Naive thymus-derived CD8-positive, alpha-beta T cell (primary cell): ENCODE results near the gene SLFN12L. TPM values are rescaled to one million over a fixed set of nuclear protein-coding genes. Genes with fewer than 3 reads are reported as not detected.
"Not testable (repeated sequence)": the region's sequence is repeated elsewhere in the genome, so short reads cannot be mapped to it uniquely, and the experiment has no call there.

Source experiments
- ATAC-seq, 2 donors: fragments of 150-1000 bp; cut with Tn5 transposase in 1 of 2; sonication (Bioruptor Pico), chemical (Tn5 transposase) in 1 of 2; 1 replicate in 1 of 2; 2 replicates in 1 of 2; pipeline ENCODE4 v1.10.0; 2021; ENCODE audit warnings: mild to moderate bottlenecking in 2 of 2, moderate library complexity in 2 of 2
- POLR2A ChIA-PET: fragments of 350-600 bp; sonication (Branson Sonifier 250); formaldehyde crosslinking; loops from one replicate; lab custom pipeline; 2021; ENCODE audit warnings: antibody characterized with exemption; lab: Charles Lee
- DNase-seq, 10 donors: peaks; one replicate each; pipeline versions ENCODE4 v3.0.0 to v3.0.0-alpha.2; 2020 to 2022
- H3K27ac Mint-ChIP-seq, 10 donors: one replicate each; pipeline ENCODE4 v1.8.0; 2020 to 2022; ENCODE audit warnings: mild to moderate bottlenecking in 10 of 10, mixed read lengths in 10 of 10, moderate library complexity in 4 of 10, inconsistent platforms in 1 of 10
- H3K27me3 Mint-ChIP-seq, 5 donors: one replicate each; pipeline ENCODE4 v1.8.0; 2021 to 2022; ENCODE audit warnings: mixed read lengths in 5 of 5
- H3K36me3 Mint-ChIP-seq, 3 donors: one replicate each; pipeline ENCODE4 v1.8.0; 2020 to 2022; ENCODE audit warnings: mixed read lengths in 3 of 3, mild to moderate bottlenecking in 2 of 3, inconsistent platforms in 1 of 3
- H3K4me1 Mint-ChIP-seq, 4 donors: one replicate each; pipeline ENCODE4 v1.8.0; 2021 to 2022; ENCODE audit warnings: mixed read lengths in 4 of 4
- H3K4me3 Mint-ChIP-seq, 10 donors: one replicate each; pipeline ENCODE4 v1.8.0; 2020 to 2022; ENCODE audit warnings: mild to moderate bottlenecking in 10 of 10, mixed read lengths in 10 of 10, moderate library complexity in 6 of 10, inconsistent platforms in 1 of 10
- H3K9me3 Mint-ChIP-seq, 9 donors: one replicate each; pipeline ENCODE4 v1.8.0; 2020 to 2022; ENCODE audit warnings: mixed read lengths in 9 of 9, mild to moderate bottlenecking in 3 of 9, inconsistent platforms in 1 of 9, moderate library complexity in 1 of 9
- polyA plus RNA-seq, 3 donors: library from polyadenylated mRNA; unstranded; fragments of 300-500 nt; fragmentation: Illumina TruSeq; gene quantifications; one replicate each; pipeline ENCODE4 v1.2.3, GENCODE V29; 2021
- total RNA-seq, 8 experiments: library from RNA in 2 of 8; stranded (reverse) in 2 of 8; gene quantifications; one replicate each; pipeline ENCODE4 v1.2.3 and lab custom pipeline; 2021 to 2026

SLFN12L gene
- total and polyA plus RNA-seq, 5 experiments from 2014 or later: 9.6 to 51.1 (median 12.3) TPM

DNA sequence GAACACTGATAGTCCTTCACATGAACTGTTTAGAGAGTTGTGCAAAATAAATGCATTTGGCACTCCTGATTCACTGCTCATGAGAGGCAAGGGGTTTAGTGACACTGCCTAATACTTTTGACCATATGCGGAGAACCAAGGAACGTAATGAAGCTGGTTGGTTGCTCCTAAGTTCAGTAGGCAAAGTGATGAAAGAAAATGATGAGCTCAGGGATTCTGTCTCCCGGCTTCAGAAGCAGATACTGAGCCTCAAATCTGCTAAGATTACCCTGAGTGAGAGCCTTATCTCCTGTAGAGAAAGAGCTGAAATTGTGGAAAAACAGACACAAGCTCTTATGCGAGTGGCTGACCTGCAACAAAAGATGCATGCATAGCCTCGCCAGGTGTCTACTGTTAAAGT lies 83.4 kb downstream of the SLFN12L start:
- not testable (repeated sequence) for H3K27me3 Mint-ChIP-seq, H3K4me3 Mint-ChIP-seq, ATAC-seq, DNase-seq, H3K4me1 Mint-ChIP-seq
- H3K9me3 Mint-ChIP-seq: peaks cover 3 to 34% (median 23%) of the 10 kb centered on the region in 9 donors
- POLR2A ChIA-PET: interaction anchor here (0.5 kb wide), 1 partner anchor 23 kb away, joined by 3 read pairs; no protein-coding TSS in a partner anchor
- peaks cover 0 to 21% (median 8%) of the 10 kb centered on the region in 3 donors for H3K36me3 Mint-ChIP-seq
- peak overlapping the region in 1 of 10 donors; percentile 19 for H3K27ac Mint-ChIP-seq

DNA sequence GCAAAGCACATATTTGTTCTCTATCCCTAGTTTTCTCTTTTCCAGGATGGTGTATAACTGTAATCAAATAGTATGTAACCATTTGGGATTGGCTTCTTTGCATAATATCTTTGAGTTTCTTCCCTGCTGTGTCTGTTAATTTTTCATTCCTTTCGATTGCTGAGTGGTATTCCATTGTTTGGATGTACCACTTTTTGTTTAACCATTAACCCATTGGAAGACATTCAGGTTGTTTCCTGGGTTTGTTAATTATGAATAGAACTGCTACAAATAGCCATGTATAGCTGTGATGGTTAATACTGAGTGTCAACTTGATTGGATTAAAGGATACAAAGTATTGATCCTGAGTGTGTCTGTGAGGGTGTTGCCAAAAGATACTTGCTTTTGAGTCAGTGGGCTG lies 84.3 kb downstream of the SLFN12L start:
- no peak for ATAC-seq
- peaks cover under 1 to 26% (median 17%) of the 10 kb centered on the region in 9 donors for H3K9me3 Mint-ChIP-seq
- H3K4me1 Mint-ChIP-seq: peaks cover 1 to 12% (median 5%) of the 10 kb centered on the region in 4 donors
- peaks cover 0 to 14% (median 2%) of the 10 kb centered on the region in 3 donors for H3K36me3 Mint-ChIP-seq
- no peak for DNase-seq
- POLR2A ChIA-PET: interaction anchor here (0.6 kb wide), 1 partner anchor 84 kb away, joined by 3 read pairs; the partner anchor contains the start of gene SLFN12L
- no peaks in the 10 kb centered on the region for H3K27me3 Mint-ChIP-seq
- peak overlapping the region in 4 of 10 donors; percentile 25 to 72 (median 48) for H3K27ac Mint-ChIP-seq
- H3K4me3 Mint-ChIP-seq: no peak overlapping the region

DNA sequence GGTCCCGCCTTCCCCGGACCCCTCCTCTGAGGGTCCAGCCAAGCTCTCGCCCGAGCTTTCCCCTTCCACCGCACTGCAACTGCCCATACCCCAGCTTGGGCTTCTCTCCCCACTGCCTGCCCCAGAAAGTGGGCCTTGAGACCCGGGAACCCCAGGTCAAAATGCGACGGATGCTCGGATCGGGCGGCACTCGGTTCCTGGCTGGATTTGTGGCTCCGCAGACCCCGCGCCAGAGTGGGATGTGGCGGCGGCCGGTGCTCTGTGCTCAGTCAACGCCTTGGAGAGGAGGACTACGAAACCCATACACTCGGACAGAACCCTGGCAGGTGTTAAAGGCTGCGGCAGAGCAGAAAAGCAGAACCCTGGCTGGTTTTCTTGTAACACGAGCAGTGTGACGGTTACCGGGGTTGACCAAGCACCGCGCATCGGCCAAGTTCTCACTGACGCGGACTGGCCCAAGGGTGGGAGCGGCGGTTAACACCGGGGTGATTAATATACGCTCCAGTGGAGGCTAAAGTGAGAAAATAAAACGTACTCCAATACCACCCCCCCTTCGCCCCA lies 88.0 kb downstream of the SLFN12L start:
- H3K4me3 Mint-ChIP-seq: peak overlapping the region; percentile 20 to 88 (median 73)
- peaks cover 0 to 12% (median 0%) of the 10 kb centered on the region in 3 donors for H3K36me3 Mint-ChIP-seq
- peak overlapping the region in 9 of 10 donors; percentile 48 to 94 (median 84) for H3K27ac Mint-ChIP-seq
- H3K4me1 Mint-ChIP-seq: peaks cover 2 to 28% (median 17%) of the 10 kb centered on the region in 4 donors
- POLR2A ChIA-PET: interaction anchor here (0.7 to 2.8 kb wide), 4 partner anchors 10 to 72 kb away, joined by 5 to 30 read pairs (median 12); no protein-coding TSS in a partner anchor
- H3K27me3 Mint-ChIP-seq: no peaks in the 10 kb centered on the region
- DNase-seq (no peak), ATAC-seq (no peak)
- H3K9me3 Mint-ChIP-seq: peaks cover 0 to under 1% (median 0%) of the 10 kb centered on the region in 9 donors

DNA sequence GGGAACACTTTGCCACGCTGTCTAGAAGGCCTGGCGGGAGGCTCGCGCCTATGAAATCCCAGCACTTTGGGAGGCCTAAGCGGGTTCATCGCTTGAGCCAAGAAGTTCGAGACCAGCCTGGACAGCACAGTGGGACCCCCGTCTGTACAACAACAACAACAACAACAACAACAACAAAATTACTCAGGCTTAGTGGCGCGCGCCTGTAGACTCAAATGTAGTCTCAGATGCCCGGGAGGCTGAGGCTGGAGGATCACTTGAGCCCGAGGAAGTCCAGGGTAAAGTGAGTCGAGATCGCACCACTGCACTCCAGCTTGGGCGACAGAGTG lies 88.6 kb downstream of the SLFN12L start:
- Mint-ChIP-seq H3K9me3 (no peaks in the 10 kb centered on the region), H3K27me3 (no peaks in the 10 kb centered on the region), H3K4me3 (peak overlapping the region; percentile 77 to 92 (median 86)), H3K4me1 (peaks cover 2 to 28% (median 17%) of the 10 kb centered on the region in 4 donors), H3K27ac (peak overlapping the region; percentile 82 to 94 (median 92)), H3K36me3 (peaks cover 0 to 18% (median 0%) of the 10 kb centered on the region in 3 donors)
- no peak for ATAC-seq
- no peak for DNase-seq
- POLR2A ChIA-PET: interaction anchor here (0.7 to 2.8 kb wide), 14 partner anchors 10 to 136 kb away, joined by 3 to 30 read pairs (median 8); partner anchors contain the start of gene SLFN11

DNA sequence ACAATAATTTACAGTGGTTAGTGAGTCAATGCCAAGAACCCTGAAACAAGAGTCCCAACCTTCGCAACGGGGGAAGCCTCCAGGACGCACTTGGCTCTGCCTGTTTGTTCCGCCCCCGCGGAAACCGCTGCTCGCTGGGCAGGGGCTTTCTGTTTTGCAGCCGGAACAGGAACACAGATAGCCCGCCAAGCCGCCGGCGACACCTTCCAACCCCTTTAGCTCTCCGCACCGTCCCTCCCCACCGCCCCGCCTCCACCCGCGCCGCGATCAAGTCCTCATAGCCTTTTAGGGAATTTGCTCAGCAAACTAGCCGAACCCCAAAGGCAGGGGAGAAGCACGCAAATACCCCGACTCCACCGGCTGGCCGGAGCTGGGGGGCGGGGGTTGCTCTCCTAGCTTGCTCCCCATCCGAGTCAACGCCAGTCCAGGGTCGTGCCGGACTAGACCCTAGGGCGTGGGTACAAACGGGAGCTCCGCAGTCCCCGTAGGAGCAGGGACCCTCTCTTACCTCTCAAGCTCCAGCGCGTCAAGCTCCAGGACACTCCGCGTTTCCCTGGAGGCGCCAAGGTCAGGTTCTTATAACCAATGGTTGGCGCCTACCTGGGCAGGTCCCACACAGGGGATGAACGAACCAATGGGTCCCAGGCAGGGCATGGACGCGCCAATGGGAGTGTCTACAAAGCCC lies 89.1 kb downstream of the SLFN12L start, which contains the start of gene SLFN13:
SLFN13 (minus strand) TSS at position 553 of the 685 bp plus-strand sequence. CDS start 3,086 bp downstream, outside the sequence.
- Mint-ChIP-seq H3K27ac (peak within 1 kb of the TSS; percentile 82 to 94 (median 92)), H3K4me3 (peak within 1 kb of the TSS; percentile 77 to 92 (median 86)), H3K36me3 (peaks cover 0 to 23% (median 0%) of the 10 kb centered on the region in 3 donors), H3K4me1 (peaks cover 2 to 28% (median 17%) of the 10 kb centered on the region in 4 donors), H3K27me3 (no peaks in the 10 kb centered on the region), H3K9me3 (no peaks in the 10 kb centered on the region)
- peak; percentile 96 to 97 for ATAC-seq
- DNase-seq: peak; percentile 68 to 90 (median 80)
- POLR2A ChIA-PET: interaction anchor here (0.6 to 2.8 kb wide), 14 partner anchors 11 to 213 kb away, joined by 3 to 30 read pairs (median 7); partner anchors contain the start of gene SLFN11

DNA sequence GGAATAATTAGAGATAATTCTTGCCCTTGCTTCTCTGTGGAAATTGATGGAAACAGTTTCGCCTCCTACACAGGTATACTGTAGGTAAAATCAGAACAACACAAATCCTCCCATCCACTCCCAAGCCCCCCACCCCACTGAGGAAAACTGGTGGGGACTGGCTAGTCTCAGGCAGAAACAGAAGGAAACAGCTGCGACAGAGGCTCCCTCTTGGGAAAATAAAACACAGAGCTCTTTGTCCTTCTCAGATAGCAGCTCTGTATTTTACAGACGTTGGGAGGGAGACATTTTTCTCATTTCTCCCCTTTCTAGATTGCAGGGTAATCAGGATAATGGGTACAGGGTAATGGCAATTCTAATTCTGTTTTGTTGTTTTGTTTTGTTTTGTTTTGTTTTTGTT lies 90.0 kb downstream of the SLFN12L start:
- Mint-ChIP-seq H3K36me3 (peaks cover 0 to 23% (median 0%) of the 10 kb centered on the region in 3 donors), H3K4me1 (peaks cover 2 to 28% (median 15%) of the 10 kb centered on the region in 4 donors), H3K9me3 (no peaks in the 10 kb centered on the region), H3K27me3 (no peaks in the 10 kb centered on the region), H3K27ac (peak overlapping the region; percentile 67 to 92 (median 88)), H3K4me3 (peak overlapping the region; percentile 26 to 92 (median 84))
- ATAC-seq: no peak
- DNase-seq: no peak
- POLR2A ChIA-PET: interaction anchor here (0.9 to 2.8 kb wide), 9 partner anchors 12 to 183 kb away, joined by 3 to 30 read pairs (median 16); partner anchors contain the start of gene SLFN11

DNA sequence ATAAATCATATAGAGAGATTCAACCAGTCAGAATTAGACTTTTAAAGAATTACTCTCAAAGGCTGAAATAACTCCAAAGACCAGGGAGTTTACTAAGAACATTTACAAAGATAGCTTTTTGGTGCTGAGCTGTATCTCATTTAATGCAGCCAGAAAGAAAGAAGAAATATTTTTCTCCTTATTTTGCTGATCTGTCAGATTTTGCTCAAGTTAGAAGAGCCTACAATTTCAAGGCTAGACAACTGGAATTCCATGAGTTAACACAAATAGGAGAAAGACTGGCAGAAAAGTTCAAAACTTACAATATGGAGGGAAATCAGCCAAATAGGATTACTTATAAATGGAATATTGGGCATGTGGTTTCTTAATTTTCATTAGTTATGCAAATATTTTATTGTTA lies 99.0 kb downstream of the SLFN12L start:
- Mint-ChIP-seq H3K4me1 (peaks cover 0 to 10% (median 7%) of the 10 kb centered on the region in 4 donors), H3K27me3 (no peaks in the 10 kb centered on the region), H3K36me3 (peaks cover 0 to 11% (median 4%) of the 10 kb centered on the region in 3 donors), H3K27ac (no peak overlapping the region), H3K4me3 (no peak overlapping the region), H3K9me3 (no peaks in the 10 kb centered on the region)
- ATAC-seq: no peak
- POLR2A ChIA-PET: interaction anchor here (0.7 to 0.8 kb wide), 2 partner anchors 49 to 206 kb away, joined by 3 read pairs; no protein-coding TSS in a partner anchor
- no peak for DNase-seq

DNA sequence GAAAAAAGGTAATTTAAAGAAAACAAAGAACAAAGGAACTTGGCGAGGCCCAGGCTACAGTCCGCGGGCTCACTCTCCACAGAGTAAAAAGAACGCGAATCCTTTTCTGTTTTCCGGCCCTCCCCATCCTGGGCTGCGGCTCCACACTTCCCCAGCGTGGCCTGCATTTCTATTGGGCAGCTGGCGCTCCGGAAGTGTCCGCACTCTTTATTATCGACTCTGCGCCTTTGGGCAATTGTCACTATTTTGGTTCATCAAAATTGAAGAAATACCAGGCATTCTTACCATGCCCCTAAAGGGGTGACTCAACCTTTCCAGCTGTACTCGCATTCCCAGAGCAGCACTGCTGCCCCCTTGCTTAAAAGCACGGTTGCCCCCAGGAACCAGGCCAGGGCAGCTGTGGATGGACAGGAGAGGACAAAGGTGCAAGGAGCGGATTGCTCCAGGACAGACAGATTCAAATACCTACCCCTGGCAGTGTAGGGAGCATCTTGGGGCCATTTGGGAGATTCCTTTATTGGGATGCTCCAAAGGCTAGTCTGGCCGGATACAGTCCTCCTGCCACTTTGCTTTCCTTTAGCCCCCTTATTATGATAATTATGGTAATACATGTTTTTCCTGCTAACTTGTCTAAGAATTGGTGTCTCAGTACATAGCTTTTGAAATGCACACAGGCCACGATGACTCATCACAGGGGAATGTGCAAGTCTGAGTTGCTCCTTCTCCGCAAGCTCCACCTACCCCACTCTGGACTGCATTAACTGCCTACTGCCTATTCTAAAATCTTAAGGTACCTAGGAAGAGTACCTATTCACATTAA lies 104.2 kb downstream of the SLFN12L start:
- Mint-ChIP-seq H3K27me3 (no peaks in the 10 kb centered on the region), H3K9me3 (no peaks in the 10 kb centered on the region), H3K4me3 (peak overlapping the region; percentile 89 to 100 (median 96)), H3K27ac (peak overlapping the region; percentile 16 to 98 (median 94)), H3K36me3 (no peaks in the 10 kb centered on the region), H3K4me1 (peaks cover 24 to 59% (median 55%) of the 10 kb centered on the region in 4 donors)
- POLR2A ChIA-PET: interaction anchor here (0.6 to 1.9 kb wide), 16 partner anchors 11 to 1657 kb away, joined by 3 to 25 read pairs (median 3); partner anchors contain the start of genes SLFN11, SLFN12L and SLFN13
- DNase-seq (peak in 7 of 10 donors; percentile 8 to 76 (median 38)), ATAC-seq (peak; percentile 57 to 74)

DNA sequence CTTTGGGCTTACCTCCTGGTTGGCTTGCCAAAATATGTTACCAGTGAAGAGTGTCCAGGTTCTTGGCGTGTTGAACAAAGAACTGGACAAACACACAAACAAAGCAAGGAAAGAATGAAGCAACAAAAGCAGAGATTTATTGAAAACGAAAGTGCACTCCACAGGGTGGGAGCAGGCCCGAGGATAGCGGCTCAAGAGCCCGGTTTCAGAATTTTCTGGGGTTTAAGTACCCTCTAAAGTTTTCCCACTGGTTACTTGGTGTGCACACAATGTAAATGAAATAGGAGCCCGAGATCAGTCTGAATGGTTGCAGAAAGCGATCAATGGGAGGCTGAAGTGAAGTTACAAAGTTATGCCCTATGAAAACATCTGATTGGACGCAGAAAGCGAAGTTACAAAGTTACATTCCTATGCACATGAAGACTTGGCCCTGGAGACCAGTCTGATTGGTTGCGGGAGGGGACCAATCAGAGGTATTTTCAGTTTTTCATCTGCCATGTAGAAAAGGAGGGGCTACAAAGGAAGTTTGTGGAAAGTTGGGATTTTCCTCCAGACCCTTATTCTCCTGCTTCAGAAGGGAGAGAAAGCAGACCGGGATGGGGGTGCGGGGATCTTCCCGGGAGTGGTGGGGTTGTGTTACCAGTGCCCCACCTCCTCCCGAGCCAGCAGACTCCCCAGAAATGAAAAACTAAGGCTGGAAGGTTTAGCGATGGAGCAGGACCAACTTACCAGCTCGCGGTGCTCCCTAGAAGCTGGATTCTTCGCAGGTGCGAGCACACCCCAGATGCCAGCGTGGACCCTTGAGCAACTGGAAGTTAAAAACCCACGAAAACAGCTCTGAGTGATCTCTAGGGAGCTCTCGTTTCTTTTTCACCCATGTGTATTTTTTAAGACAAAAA lies 105.1 kb downstream of the SLFN12L start, which contains the start of gene SLFN12:
SLFN12 (minus strand) TSS at position 325 of the 899 bp plus-strand sequence. CDS start 9,472 bp downstream, outside the sequence.
- Mint-ChIP-seq H3K4me3 (peak within 1 kb of the TSS; percentile 89 to 100 (median 96)), H3K36me3 (no peaks in the 10 kb centered on the region), H3K9me3 (no peaks in the 10 kb centered on the region), H3K4me1 (peaks cover 24 to 66% (median 63%) of the 10 kb centered on the region in 4 donors), H3K27ac (peak within 1 kb of the TSS; percentile 87 to 98 (median 95)), H3K27me3 (no peaks in the 10 kb centered on the region)
- peak; percentile 89 to 92 for ATAC-seq
- POLR2A ChIA-PET: interaction anchor here (0.7 to 1.9 kb wide), 11 partner anchors 16 to 192 kb away, joined by 3 to 25 read pairs (median 4); partner anchors contain the start of genes SLFN12L and SLFN13
- DNase-seq: peak in 9 of 10 donors; percentile 39 to 81 (median 61)

DNA sequence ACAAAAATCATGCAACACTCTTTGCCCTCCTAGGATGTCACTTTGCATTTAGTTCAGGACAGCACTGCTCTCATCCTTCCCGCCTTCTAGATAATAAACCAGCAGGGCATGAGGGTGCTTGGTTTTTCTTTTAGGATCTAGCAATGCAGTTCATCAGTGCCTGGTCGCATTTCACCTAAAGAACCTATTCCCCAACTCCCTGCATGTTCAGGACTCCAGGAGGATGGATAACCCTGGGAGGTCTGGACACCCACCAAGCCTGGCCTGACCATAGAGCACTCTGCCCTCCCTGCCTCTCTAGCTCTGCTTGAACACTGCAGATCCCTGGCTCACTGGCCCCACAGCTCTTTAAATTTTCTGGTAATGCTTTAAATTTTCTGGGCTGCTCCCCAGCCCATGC lies 107.8 kb downstream of the SLFN12L start:
- H3K4me3 Mint-ChIP-seq: no peak overlapping the region
- H3K36me3 Mint-ChIP-seq: no peaks in the 10 kb centered on the region
- H3K27me3 Mint-ChIP-seq: no peaks in the 10 kb centered on the region
- ATAC-seq (no peak), DNase-seq (no peak)
- peaks cover 26 to 73% (median 63%) of the 10 kb centered on the region in 4 donors for H3K4me1 Mint-ChIP-seq
- POLR2A ChIA-PET: interaction anchor here (0.7 kb wide), 1 partner anchor 104 kb away, joined by 3 read pairs; no protein-coding TSS in a partner anchor
- peak overlapping the region in 1 of 10 donors; percentile 11 for H3K27ac Mint-ChIP-seq
- H3K9me3 Mint-ChIP-seq: no peaks in the 10 kb centered on the region
